Activated CD8-positive, alpha-beta memory T cell treated with anti-CD3 and anti-CD28 coated beads, Interleukin-2, amount 50 U/mL, for 48 hours (primary cell): Measurements from ENCODE around the gene HPS1.
"Not testable (repeated sequence)": the region's sequence is repeated elsewhere in the genome, so short reads cannot be mapped to it uniquely, and the experiment has no call there.

ENCODE experiments used
- DNase-seq: peaks from one replicate; pipeline ENCODE4 v3.0.0-alpha.2; 2020

Gene HPS1

GRCh38 chr10:98388101-98388655, 58.6 kb downstream of the HPS1 start:
- no peak for DNase-seq

GRCh38 chr10:98384531-98385133, 62.1 kb downstream of the HPS1 start:
- no peak for DNase-seq

- DNase-seq, result no peak
Observed at GRCh38 chr10:98383869-98384268, 62.9 kb downstream of the HPS1 start.

GRCh38 chr10:98383134-98383667, 63.5 kb downstream of the HPS1 start:
- not testable (repeated sequence) for DNase-seq

- DNase-seq, result no peak
Observed at GRCh38 chr10:98382691-98383101, 64.0 kb downstream of the HPS1 start.

GRCh38 chr10:98380493-98381339, 66.0 kb downstream of the HPS1 start:
- no peak for DNase-seq

- DNase-seq, result no peak
Observed at GRCh38 chr10:98378722-98379121, 68.0 kb downstream of the HPS1 start.

- DNase-seq, result no peak
Observed at GRCh38 chr10:98377536-98377935, 69.2 kb downstream of the HPS1 start.

- no peak for DNase-seq
Observed at GRCh38 chr10:98377001-98377400, 69.7 kb downstream of the HPS1 start.

- DNase-seq, result no peak
Observed at GRCh38 chr10:98376485-98376884, 70.2 kb downstream of the HPS1 start.

GRCh38 chr10:98374217-98374985, 72.3 kb downstream of the HPS1 start:
- DNase-seq, result no peak

- DNase-seq, result no peak
Observed at GRCh38 chr10:98373260-98374040, 73.3 kb downstream of the HPS1 start.

- no peak for DNase-seq
Observed at GRCh38 chr10:98370831-98371820, 75.6 kb downstream of the HPS1 start.

- DNase-seq, result no peak
Observed at GRCh38 chr10:98369801-98370200, 76.9 kb downstream of the HPS1 start.

GRCh38 chr10:98368644-98369043, 78.1 kb downstream of the HPS1 start:
- no peak for DNase-seq

GRCh38 chr10:98367604-98368451, 78.9 kb downstream of the HPS1 start:
- DNase-seq, result no peak
